ENCODE measurements around the gene LRTM2.
A peak's percentile ranks its signal among the peaks of the same experiment; 100 is the strongest.

Gene LRTM2

GRCh38 chr12:1798641-1799020, 21.7 kb upstream of the LRTM2 start:
- no peak for DNase-seq

- no peak for DNase-seq
Observed at GRCh38 chr12:1799051-1799881, 21.1 kb upstream of the LRTM2 start.

DNA sequence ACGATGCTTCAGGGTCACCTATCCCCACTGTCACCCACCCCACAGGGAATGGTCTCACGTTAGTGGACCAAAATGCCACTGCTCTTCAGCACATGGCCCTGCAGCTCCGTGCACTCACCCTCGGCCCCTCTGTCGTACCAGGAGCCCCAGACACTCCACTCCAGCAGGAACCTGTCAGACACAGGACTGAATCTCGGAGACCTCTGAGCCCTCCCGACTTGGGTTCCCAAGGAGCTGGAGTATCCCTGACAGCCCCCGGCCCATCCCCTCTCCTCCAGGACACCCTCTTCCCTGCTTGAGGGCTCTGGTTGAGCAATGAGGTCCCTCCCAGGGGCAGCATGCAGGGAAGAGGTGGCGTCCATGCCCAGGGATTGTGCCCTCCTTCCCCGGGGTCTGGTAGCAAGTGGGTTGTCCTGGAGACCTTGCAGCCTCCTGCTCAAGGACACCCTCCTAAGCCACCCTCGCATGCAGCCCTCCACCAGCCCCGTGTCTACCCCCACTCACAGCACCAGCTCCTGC, 20.4 kb upstream of the LRTM2 start:
- no peak for DNase-seq

GRCh38 chr12:1800401-1801302, 19.7 kb upstream of the LRTM2 start:
- peak; percentile 48 for DNase-seq

DNA sequence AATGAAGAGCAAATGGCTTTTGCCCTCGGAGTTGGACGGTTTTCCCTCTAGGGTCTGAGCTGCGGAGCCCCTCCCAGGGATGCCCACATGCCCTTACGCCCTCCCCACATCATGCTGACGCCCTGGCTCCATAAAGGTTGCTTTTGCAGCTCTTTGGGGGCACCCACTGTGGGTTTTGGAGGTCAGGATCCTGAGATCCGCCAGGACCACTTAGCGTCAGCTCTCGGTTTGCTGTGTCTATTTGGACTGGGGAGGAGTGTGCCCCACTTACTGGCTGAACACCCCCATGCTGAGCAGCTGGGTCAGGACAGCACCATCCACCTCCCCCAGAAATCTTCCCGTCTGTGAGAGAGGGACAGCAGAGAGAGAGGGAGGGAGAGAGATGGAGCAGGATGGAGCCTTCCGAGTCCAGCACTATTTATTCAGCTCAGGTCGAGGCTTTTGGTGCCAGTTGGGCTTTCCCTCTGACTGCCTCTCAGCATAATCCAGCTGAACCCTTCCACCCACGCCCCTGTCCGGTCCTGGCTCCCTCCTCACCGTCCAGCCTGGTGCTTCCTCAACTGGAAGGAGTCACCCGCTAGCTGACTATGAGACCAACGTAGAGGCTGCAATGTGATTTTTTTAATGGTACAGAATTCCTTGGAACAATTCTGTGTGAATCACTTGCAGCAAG, 18.9 kb upstream of the LRTM2 start:
- DNase-seq, result no peak

DNA sequence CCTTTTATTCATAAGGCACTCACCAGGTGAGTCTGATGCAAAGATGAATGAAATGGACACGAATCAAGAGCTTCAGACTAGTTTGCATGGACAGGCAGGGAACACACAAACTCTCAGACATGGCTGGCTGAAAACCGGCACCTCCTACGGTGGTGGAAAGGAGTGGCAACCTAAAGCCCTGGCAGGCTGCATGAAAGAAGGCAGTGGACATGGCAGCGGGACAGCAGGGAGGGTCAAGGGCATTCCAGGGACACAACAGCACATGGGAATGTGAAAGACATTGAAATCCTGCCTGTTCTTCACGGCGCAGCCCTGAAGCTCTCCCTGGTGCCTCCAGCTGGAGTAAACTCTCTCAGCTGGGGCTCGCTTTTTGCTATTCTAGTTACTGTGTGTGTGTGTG, 16.6 kb upstream of the LRTM2 start:
- no peak for DNase-seq

DNA sequence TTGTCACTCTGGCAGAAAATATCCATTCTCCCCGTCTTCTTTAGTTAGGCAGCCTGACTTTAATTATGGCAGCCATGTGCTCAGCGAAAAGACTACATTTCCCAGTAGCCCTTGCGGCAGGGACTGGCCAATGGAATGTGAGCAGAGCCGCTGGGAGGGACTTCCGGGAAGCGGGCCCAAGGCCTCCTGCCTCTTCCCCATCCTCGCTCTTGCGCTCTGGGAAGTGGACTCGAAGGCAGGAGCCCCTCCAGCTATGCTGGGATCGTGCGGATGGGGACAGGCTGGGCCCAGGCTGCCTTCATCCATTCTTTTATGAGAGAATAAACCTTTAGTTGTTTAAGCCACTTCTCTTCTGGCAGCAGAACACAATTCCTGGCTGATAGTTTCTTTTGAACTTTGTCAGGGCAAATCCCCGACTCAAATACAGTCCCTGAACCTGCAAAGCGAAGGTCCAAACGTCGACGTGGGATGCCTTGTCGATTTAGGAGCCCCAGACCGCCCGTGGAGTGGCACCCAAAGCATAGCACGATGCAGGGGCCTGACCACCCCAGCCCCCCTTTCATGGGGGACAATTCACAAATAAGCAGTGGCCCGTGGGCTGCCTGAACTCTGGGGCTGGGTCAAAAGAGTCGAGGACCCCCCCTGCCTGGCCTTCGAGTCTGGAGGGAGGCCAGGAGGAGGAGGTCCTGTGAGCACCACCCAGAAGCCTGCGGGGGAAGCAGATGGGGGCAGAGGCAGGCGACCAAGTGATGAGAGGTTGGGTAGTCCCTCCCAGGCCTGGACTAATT, 15.6 kb upstream of the LRTM2 start:
- peak; percentile 88 for DNase-seq

GRCh38 chr12:1805441-1806081, 14.8 kb upstream of the LRTM2 start:
- no peak for DNase-seq

GRCh38 chr12:1806301-1807086, 13.9 kb upstream of the LRTM2 start:
- no peak for DNase-seq

DNA sequence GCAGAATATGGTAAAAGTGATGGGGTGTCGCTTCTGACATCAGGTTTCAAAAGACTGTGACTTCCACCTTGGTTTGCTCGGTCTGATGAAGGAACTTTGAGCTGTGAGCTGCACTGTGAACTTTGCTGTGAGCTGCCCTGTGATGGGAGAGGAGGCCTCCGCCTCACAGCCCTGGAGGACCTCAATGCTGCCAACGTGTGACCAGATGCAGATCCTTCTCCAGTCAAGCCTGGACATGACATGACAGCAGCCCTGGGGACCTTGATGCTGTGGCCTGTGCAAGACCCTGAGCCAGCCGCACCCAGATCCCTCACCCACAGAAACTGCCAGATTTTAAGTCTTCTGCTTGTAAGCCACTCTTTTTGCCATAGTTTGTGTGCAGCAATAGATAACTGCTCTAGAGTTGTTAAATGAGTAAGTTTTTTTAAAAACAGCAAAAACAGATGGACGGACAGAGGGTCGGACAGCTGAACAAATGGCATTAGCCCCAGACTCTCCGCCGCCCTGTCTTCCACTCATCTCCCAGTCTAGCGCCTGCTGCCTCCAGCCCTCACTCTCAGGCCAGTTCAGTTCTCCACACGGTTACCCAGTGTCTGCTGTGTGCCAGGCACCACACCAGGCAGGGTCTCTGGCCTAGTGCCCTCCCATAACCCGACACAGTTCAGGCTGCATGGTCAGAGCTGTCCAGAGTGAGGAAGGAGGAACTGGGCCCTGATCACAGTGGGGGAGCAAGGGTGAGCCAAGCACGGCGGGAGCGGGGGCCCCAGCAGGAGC, 13.1 kb upstream of the LRTM2 start:
- no peak for DNase-seq

GRCh38 chr12:1808036-1808797, 12.1 kb upstream of the LRTM2 start:
- DNase-seq, result no peak

GRCh38 chr12:1808798-1809480, 11.4 kb upstream of the LRTM2 start:
- no peak for DNase-seq

- no peak for DNase-seq
Observed at GRCh38 chr12:1809591-1810190, 10.7 kb upstream of the LRTM2 start.

DNA sequence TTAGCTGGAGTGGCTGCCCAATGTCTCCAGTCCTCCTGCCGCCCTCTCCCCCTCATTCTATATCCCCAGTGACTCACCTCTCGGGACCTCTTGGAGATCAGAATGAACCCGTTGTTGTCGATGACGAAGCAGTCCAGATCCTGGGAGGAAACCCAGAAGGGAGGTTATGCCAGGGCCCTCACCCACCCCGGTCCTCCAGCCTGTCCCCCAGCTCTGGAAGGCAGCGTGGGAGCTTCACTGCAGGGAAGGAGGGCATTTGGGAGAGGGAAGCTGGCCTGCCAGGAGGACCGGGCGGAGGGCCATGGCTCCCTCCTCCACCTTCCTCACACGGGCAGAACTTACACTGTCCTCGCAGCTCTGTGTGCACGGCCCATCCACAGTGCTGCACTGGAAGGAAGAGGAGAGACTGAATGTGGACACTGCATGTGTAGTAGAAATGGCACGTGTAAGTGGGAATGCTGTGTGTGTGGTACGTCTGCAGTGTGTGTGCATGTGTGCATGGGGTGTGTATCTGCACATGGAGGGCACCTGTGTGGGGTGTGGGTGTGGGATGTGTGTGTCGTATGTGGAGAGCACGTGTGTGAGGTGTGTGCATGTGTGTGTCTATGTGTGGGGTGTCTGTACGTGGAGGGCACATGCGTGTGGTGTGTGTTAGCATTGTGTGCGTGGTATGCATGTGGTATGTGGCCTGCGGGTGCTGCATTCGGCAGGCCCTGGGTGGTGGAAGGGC, 10.0 kb upstream of the LRTM2 start:
- no peak for DNase-seq

DNA sequence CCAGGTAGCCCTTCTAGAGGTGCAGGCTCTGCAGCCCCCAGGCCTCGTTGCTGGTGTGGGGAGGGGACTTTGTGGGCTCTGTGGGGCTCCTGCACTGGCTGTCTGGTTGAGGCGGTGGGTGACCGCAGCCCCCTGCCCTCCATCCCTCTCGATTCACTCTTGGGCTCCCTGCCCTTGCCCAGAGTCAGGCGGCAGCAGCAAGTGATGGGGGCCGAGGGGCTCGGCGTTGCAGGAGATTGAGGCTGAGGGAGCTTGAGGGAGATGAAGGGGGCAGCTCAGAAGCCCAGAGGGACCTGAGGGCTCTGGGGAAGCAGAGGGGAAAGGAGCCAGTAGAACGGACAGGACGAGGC, 9.5 kb upstream of the LRTM2 start:
- no peak for DNase-seq

DNA sequence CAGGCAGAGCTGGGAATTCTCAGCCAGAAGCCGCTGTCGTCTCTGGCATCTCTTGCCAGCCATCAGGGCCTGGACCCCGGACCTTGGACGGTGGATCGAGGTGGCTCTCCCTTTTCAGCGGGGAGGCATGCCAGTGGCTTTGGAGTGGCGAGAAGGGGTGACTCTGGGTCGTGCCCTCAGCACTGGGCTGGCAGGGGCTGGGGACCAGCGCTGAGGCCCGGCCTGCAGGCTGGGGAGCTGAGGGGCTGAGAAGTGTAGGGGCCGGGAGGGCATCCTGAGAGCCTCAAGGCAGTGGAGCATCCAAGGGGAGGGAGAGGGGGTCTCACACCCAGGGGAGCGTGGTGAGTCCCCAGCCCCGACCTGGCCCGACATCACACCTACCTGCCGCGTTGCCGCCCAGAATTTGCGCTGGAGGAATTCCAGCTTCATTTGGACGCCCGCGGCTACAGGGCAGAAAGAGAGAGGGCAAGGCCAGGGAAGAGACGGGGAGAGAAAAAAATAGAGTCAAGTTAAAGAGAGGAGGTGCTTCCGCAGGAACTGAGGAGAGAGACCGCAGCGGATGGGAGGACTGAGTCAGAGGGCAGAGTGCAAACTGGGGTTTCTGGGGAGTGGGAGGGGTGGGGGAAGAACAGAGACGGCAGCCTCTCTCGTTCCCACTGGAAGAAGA, 9.0 kb upstream of the LRTM2 start:
- no peak for DNase-seq

DNA sequence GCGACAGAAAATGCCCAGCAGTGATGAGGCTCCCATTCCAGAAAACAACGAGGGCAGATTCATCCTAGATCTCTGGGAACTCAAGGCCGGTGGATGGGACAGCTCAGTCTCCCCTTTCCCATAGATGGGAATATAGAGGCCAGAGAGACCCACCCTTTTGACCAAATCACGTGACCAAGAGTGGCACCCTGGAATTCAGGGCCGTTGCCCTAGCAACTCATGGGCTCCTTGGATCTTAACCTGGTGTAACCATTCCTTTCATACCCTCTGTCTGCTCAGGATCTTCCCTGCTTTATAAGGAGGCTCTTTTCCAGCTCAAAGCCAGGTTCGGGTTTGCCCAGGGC, 8.4 kb upstream of the LRTM2 start:
- DNase-seq, result no peak
